GM23338 (cell line): ENCODE data around the gene ALDH6A1. TPM values are rescaled to one million over a fixed set of nuclear protein-coding genes. Genes with fewer than 3 reads are reported as not detected.

ENCODE experiments used
- ATAC-seq: fragments of 200-7000 bp; cut with Tn5 transposase; 3 replicates; pipeline ENCODE4 v1.9.1; 2020
- DNase-seq: peaks from one replicate; pipeline ENCODE4 v3.0.0-alpha.2; 2015; ENCODE audit warnings: low spot score
- H2AFZ ChIP-seq: fragments of 200-600 bp; sonication (generic); 2 replicates; pipeline ENCODE4 v1.8.0; 2016; ENCODE audit warnings: antibody characterized with exemption, mild to moderate bottlenecking, moderate library complexity
- H3F3A ChIP-seq: fragments of 200-600 bp; sonication (generic); replicated peaks from 2 replicates; pipeline ENCODE4 v1.8.0; 2017; ENCODE audit warnings: antibody characterized with exemption, mixed run types, low read depth
- H3K27ac ChIP-seq: fragments of 200-600 bp; sonication (generic); 2 replicates; pipeline ENCODE4 v1.6.1; 2016; ENCODE audit warnings: low read depth
- H3K27me3 ChIP-seq: fragments of 200-600 bp; sonication (generic); 2 replicates; pipeline ENCODE4 v1.8.0; 2016; ENCODE audit warnings: mild to moderate bottlenecking, mixed run types, moderate library complexity; ENCODE audit not compliant: insufficient read depth
- H3K36me3 ChIP-seq: fragments of 200-600 bp; sonication (generic); 2 replicates; pipeline ENCODE4 v1.8.0; 2016; ENCODE audit warnings: mild to moderate bottlenecking; ENCODE audit not compliant: insufficient read depth
- H3K4me1 ChIP-seq: fragments of 200-600 bp; sonication (generic); 2 replicates; pipeline ENCODE4 v1.8.0; 2016; ENCODE audit warnings: mild to moderate bottlenecking, moderate library complexity; ENCODE audit not compliant: insufficient read depth
- H3K4me2 ChIP-seq: fragments of 200-600 bp; sonication (generic); 2 replicates; pipeline ENCODE4 v1.7.1; 2017; ENCODE audit warnings: mixed run types
- H3K4me3 ChIP-seq: fragments of 200-600 bp; sonication (generic); 2 replicates; pipeline ENCODE4 v1.6.1; 2016; ENCODE audit warnings: mixed run types
- H3K79me2 ChIP-seq: fragments of 200-600 bp; sonication (generic); replicated peaks from 2 replicates; pipeline ENCODE4 v1.8.0; 2017; ENCODE audit warnings: mild to moderate bottlenecking; ENCODE audit not compliant: insufficient read depth
- H3K9me2 ChIP-seq: fragments of 200-600 bp; sonication (generic); 2 replicates; pipeline ENCODE4 v1.8.0; 2017; ENCODE audit not compliant: insufficient read depth
- H4K20me1 ChIP-seq: fragments of 200-600 bp; sonication (generic); replicated peaks from 2 replicates; pipeline ENCODE4 v1.8.0; 2017; ENCODE audit warnings: mild to moderate bottlenecking; ENCODE audit not compliant: insufficient read depth
- H3K27ac Mint-ChIP-seq: 2 replicates; pipeline ENCODE4 v1.8.0; 2020; ENCODE audit warnings: inconsistent platforms, mild to moderate bottlenecking, moderate library complexity, mixed read lengths
- H3K27me3 Mint-ChIP-seq: 3 replicates; pipeline ENCODE4 v1.8.0; 2022; ENCODE audit warnings: low read depth, mild to moderate bottlenecking, moderate library complexity, mixed read lengths, inconsistent platforms; ENCODE audit not compliant: insufficient read depth, poor library complexity
- H3K36me3 Mint-ChIP-seq: 3 replicates; pipeline ENCODE4 v1.8.0; 2021; ENCODE audit warnings: low read depth, mild to moderate bottlenecking, inconsistent platforms, moderate library complexity, mixed read lengths
- H3K4me1 Mint-ChIP-seq: 3 replicates; pipeline ENCODE4 v1.8.0; 2020; ENCODE audit warnings: mild to moderate bottlenecking, inconsistent platforms, mixed read lengths
- H3K4me3 Mint-ChIP-seq: 3 replicates; pipeline ENCODE4 v1.8.0; 2021; ENCODE audit warnings: moderate library complexity, mild to moderate bottlenecking, inconsistent platforms, mixed read lengths
- H3K9me3 Mint-ChIP-seq: 3 replicates; pipeline ENCODE4 v1.8.0; 2020; ENCODE audit warnings: moderate library complexity, mild to moderate bottlenecking, inconsistent platforms, mixed read lengths
- CTCF ChIP-seq, 2 experiments: fragments of 200-600 bp in 1 of 2; sonication (generic) in 1 of 2; conservative IDR thresholded peaks; 2 replicates each; pipeline versions ENCODE4 v1.5.1 to v1.6.1; 2016 to 2017; ENCODE audit warnings: antibody characterized with exemption in 2 of 2, low read depth in 2 of 2, mild to moderate bottlenecking in 2 of 2, moderate library complexity in 1 of 2
- EZH2phosphoT487 ChIP-seq: fragments of 200-600 bp; sonication (generic); IDR thresholded peaks from one replicate; pipeline ENCODE4 v1.8.1; 2018; ENCODE audit warnings: antibody characterized with exemption; ENCODE audit not compliant: unreplicated experiment
- JUNB ChIP-seq: IDR thresholded peaks from one replicate; pipeline ENCODE4 v1.6.1; 2016; ENCODE audit warnings: antibody characterized with exemption; ENCODE audit not compliant: unreplicated experiment
- STAT1 ChIP-seq: IDR thresholded peaks from one replicate; pipeline ENCODE4 v1.6.1; 2016; ENCODE audit warnings: antibody characterized with exemption; ENCODE audit not compliant: unreplicated experiment
- ZNF114 ChIP-seq: fragments of 250-450 bp; sonication (Bioruptor Pico); IDR thresholded peaks from 2 replicates; pipeline ENCODE4 v1.5.0; 2020; ENCODE audit warnings: mild to moderate bottlenecking, moderate library complexity
- ZNF462 ChIP-seq: fragments of 250-450 bp; sonication (Bioruptor Pico); IDR thresholded peaks from 2 replicates; pipeline ENCODE4 v1.5.0; 2020; ENCODE audit warnings: mild to moderate bottlenecking, moderate library complexity
- polyA plus RNA-seq: library from polyadenylated mRNA; unstranded; fragments of >200 nt; fragmentation: Nextera tagmentation; extraction: Ambion mirVana; gene quantifications from 2 replicates; pipeline ENCODE4 v1.2.1, GENCODE V29; 2016
- total RNA-seq: library from RNA; depleted of rRNA; stranded (reverse); fragments of >200 nt; shearing (Covaris generic); gene quantifications from 2 replicates; pipeline ENCODE4 v1.2.3, GENCODE V29; 2014
- TF ChIP-seq, protein P1 (sequence below): IDR thresholded peaks from one replicate; pipeline ENCODE4 v1.6.1; 2018; ENCODE audit warnings: antibody characterized with exemption; ENCODE audit not compliant: unreplicated experiment

ALDH6A1 gene
- total and polyA plus RNA-seq, 2 experiments from 2014 or later, result 16.1 to 28.0 TPM

GRCh38 chr14:74081491-74081890 lies 2.8 kb downstream of the ALDH6A1 start (continued):
- TF ChIP-seq ZNF462 (CRISPR knock-in tag) (no peak), JUNB (no peak), STAT1 (no peak), EZH2phosphoT487 (no peak)
- TF ChIP-seq, protein P1, sequence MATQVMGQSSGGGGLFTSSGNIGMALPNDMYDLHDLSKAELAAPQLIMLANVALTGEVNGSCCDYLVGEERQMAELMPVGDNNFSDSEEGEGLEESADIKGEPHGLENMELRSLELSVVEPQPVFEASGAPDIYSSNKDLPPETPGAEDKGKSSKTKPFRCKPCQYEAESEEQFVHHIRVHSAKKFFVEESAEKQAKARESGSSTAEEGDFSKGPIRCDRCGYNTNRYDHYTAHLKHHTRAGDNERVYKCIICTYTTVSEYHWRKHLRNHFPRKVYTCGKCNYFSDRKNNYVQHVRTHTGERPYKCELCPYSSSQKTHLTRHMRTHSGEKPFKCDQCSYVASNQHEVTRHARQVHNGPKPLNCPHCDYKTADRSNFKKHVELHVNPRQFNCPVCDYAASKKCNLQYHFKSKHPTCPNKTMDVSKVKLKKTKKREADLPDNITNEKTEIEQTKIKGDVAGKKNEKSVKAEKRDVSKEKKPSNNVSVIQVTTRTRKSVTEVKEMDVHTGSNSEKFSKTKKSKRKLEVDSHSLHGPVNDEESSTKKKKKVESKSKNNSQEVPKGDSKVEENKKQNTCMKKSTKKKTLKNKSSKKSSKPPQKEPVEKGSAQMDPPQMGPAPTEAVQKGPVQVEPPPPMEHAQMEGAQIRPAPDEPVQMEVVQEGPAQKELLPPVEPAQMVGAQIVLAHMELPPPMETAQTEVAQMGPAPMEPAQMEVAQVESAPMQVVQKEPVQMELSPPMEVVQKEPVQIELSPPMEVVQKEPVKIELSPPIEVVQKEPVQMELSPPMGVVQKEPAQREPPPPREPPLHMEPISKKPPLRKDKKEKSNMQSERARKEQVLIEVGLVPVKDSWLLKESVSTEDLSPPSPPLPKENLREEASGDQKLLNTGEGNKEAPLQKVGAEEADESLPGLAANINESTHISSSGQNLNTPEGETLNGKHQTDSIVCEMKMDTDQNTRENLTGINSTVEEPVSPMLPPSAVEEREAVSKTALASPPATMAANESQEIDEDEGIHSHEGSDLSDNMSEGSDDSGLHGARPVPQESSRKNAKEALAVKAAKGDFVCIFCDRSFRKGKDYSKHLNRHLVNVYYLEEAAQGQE, result no peak

- H3K9me2 ChIP-seq, result no peaks in the 10 kb centered on the region
- ATAC-seq, result no peak
- H3K4me2 ChIP-seq, result no peak overlapping the region
- H3K36me3 ChIP-seq, result no peaks in the 10 kb centered on the region
- Mint-ChIP-seq H3K36me3 (no peaks in the 10 kb centered on the region), H3K27me3 (peaks cover 1% of the 10 kb centered on the region), H3K4me3 (no peak overlapping the region), H3K9me3 (no peaks in the 10 kb centered on the region), H3K27ac (no peak overlapping the region), H3K4me1 (peaks cover 10% of the 10 kb centered on the region)
- H3K27me3 ChIP-seq, result no peaks in the 10 kb centered on the region
- H3K27ac ChIP-seq, result no peak overlapping the region
- H3F3A ChIP-seq, result no peaks in the 10 kb centered on the region
- no peak for DNase-seq
- no peak overlapping the region for H2AFZ ChIP-seq
- no peak overlapping the region for H3K4me3 ChIP-seq
- no peaks in the 10 kb centered on the region for H4K20me1 ChIP-seq
- H3K4me1 ChIP-seq, result peaks cover 7% of the 10 kb centered on the region
- H3K79me2 ChIP-seq, result peaks cover 18% of the 10 kb centered on the region
- TF ChIP-seq CTCF (conservative IDR thresholded peaks at IDR 0.05; ENCODE audit: low read depth in 2 of 2) (no peak), ZNF114 (CRISPR knock-in tag) (no peak), EZH2phosphoT487 (no peak), STAT1 (no peak)
Observed at GRCh38 chr14:74080820-74081460, 3.3 kb downstream of the ALDH6A1 start.
